GM08714 (cell line): ENCODE results near the gene SF3B1.
"Not testable (repeated sequence)": the region's sequence is repeated elsewhere in the genome, so short reads cannot be mapped to it uniquely, and the experiment has no call there.

Source experiments
- H3K4me3 ChIP-seq: fragments of 200-500 bp; sonication (Bioruptor generic); 2 replicates; pipeline ENCODE4 v1.5.1; 2014; ENCODE audit warnings: mild to moderate bottlenecking, low read length, inconsistent platforms
- ZNF274 ChIP-seq: IDR thresholded peaks from 2 replicates; pipeline ENCODE4 v1.6.1; 2012; ENCODE audit warnings: mild to moderate bottlenecking, low read depth, low read length

The SF3B1 gene

DNA sequence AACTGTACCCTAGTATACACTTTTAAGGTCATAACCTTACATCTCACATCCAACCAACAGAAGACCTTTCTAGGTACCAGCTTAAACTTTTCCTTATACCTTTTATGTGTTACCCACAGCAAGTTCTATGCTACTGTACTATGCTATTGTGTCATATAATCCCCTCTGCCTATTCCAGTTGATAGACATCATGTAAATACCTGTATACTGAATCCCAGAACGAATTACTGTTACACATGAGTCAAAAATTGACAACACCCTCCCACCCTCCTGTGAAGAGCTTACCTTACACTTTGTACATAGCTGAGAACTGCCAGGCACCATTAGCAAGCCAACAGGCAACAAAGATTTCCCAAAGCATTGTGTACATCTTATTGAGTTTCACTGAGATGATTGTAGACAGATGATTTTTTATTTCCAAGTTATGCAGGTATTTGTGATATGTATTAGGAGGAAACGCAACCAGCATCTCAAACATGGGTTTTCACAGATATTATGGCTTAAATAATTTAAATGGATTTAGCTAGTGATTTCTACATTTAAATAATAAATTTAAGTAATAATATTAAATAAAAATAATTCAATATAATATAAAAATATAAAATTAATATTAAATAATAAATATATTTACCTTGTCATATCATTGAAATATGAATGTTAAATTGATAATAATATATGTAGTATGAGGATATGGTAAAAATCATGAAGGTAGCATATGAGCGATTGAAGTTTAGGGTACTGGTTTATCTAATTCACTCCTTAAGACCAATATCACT lies 81.2 kb downstream of the SF3B1 start:
- TF ChIP-seq ZNF274 = no peak
- H3K4me3 ChIP-seq = no peak overlapping the region

DNA sequence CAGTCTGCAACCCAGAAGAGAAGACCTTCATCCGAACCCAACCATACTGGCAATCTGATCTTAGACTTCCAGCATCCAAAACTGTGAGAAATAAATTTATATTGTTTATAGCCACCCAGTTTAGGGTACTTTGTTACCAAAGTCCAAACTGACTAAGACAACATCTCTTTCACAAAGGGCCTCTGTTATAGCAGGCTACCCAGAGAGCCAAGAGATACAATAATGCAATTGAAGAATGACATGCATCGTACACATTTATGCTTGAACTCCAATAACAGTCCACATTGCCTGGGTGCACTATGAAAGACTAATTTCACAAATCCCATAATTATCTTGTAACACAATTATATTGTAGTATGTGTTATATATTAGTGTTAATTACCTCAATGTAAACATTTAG lies 85.1 kb downstream of the SF3B1 start:
- TF ChIP-seq ZNF274 = no peak
- no peak overlapping the region for H3K4me3 ChIP-seq

DNA sequence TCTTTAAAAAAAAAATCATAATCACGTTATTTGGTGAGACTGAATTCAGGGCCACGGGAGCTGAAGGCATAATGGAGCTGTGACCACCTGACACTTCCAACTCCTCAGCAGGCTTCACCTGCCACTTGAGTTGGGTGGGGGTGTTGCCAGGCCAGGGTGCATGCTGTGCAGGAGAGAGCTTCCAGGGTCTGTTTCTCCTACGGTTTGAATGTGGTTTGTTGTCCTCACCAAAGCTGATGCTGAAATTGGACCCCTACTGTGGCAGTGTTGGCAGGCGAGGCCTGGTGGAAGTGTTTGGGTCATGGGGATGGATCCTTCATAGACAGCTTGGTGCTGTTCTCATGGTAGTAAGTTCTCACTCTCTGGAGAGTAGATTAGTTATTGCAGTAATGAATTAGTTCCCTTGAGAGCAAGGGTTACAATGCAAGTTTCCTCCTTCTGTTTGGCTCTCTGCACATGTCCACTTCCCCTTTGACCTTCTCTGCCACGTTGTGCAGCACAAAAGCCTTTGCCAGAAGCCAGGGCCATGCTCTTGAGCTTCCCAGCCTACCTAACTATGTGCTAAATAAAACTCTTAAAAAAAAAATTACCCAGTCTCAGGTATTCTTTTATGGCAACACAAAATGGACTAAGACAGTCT lies 86.0 kb downstream of the SF3B1 start:
- no peak for TF ChIP-seq ZNF274
- H3K4me3 ChIP-seq = no peak overlapping the region

- H3K4me3 ChIP-seq = no peak overlapping the region
- no peak for TF ChIP-seq ZNF274
Observed at GRCh38 chr2:197345846-197346370, 88.9 kb downstream of the SF3B1 start.

GRCh38 chr2:197343968-197344367 lies 90.9 kb downstream of the SF3B1 start:
- H3K4me3 ChIP-seq = not testable (repeated sequence)

DNA sequence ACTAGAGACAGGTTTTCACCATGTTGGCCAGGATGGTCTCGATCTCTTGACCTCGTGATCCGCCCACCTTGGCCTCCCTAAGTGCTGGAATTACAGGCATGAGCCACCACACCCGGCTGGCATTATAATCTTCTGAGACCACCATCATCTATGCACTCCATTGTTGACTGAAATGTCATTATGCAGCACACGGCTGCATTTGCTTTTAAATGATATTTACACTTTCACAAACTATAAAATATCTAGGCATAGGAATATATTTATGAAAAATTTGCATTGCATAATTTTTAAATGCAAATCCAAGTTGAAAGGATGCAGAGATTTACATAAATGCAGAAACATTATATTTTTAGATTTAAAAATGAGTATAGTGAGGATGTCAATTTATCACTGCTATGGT lies 94.2 kb downstream of the SF3B1 start:
- TF ChIP-seq ZNF274 = no peak
- no peak overlapping the region for H3K4me3 ChIP-seq
